H9 (cell line): ENCODE results near the gene PLEKHA4. TPM values are rescaled to one million over a fixed set of nuclear protein-coding genes. Genes with fewer than 3 reads are reported as not detected.

Experiments
- DNase-seq: peaks from one replicate; pipeline ENCODE4 v3.0.0-alpha.2; 2017
- H2AFZ ChIP-seq: one replicate; pipeline ENCODE4 v1.6.1; 2013; ENCODE audit warnings: mild to moderate bottlenecking, low read length, control low read depth, moderate library complexity
- H2AK5ac ChIP-seq: 2 replicates; pipeline ENCODE4 v1.6.1; 2013; ENCODE audit warnings: low read length, control low read depth, mixed read lengths; ENCODE audit not compliant: insufficient read length
- H2BK120ac ChIP-seq: one replicate; pipeline ENCODE4 v1.6.1; 2013; ENCODE audit warnings: low read depth, mild to moderate bottlenecking, low read length, control low read depth, inconsistent platforms; ENCODE audit not compliant: poor library complexity, severe bottlenecking
- H2BK12ac ChIP-seq: 2 replicates; pipeline ENCODE4 v1.6.1; 2013; ENCODE audit warnings: low read length, control low read depth, mixed read lengths, low read depth; ENCODE audit not compliant: insufficient read length
- H2BK15ac ChIP-seq: 2 replicates; pipeline ENCODE4 v1.6.1; 2013; ENCODE audit warnings: low read depth, low read length, control low read depth
- H2BK20ac ChIP-seq: one replicate; pipeline ENCODE4 v1.6.1; 2013; ENCODE audit warnings: low read depth, mild to moderate bottlenecking, low read length, control low read depth, inconsistent platforms; ENCODE audit not compliant: poor library complexity, severe bottlenecking
- H2BK5ac ChIP-seq: 2 replicates; pipeline ENCODE4 v1.6.1; 2013; ENCODE audit warnings: low read length, control low read depth, mixed read lengths; ENCODE audit not compliant: insufficient read length
- H3K14ac ChIP-seq: 2 replicates; pipeline ENCODE4 v1.6.1; 2013; ENCODE audit warnings: low read length, control low read depth; ENCODE audit not compliant: insufficient read depth
- H3K18ac ChIP-seq: 2 replicates; pipeline ENCODE4 v1.6.1; 2013; ENCODE audit warnings: low read depth, mild to moderate bottlenecking, mixed read lengths, low read length, control low read depth; ENCODE audit not compliant: insufficient read length
- H3K23ac ChIP-seq: 2 replicates; pipeline ENCODE4 v1.6.1; 2013; ENCODE audit warnings: low read length, control low read depth, mixed read lengths, low read depth; ENCODE audit not compliant: insufficient read length
- H3K23me2 ChIP-seq: 2 replicates; pipeline ENCODE4 v1.6.1; 2013; ENCODE audit warnings: low read depth, mild to moderate bottlenecking, mixed read lengths, low read length, control low read depth; ENCODE audit not compliant: insufficient read length, poor library complexity, severe bottlenecking
- H3K27ac ChIP-seq: 2 replicates; pipeline ENCODE4 v1.5.1; 2013; ENCODE audit warnings: low read length, control low read depth, mixed read lengths, low read depth; ENCODE audit not compliant: insufficient read length
- H3K27me3 ChIP-seq: 2 replicates; pipeline ENCODE4 v1.6.1; 2013; ENCODE audit warnings: low read length, control low read depth, inconsistent platforms; ENCODE audit not compliant: insufficient read depth
- H3K4ac ChIP-seq: 2 replicates; pipeline ENCODE4 v1.6.1; 2013; ENCODE audit warnings: low read depth, mild to moderate bottlenecking, control low read depth, inconsistent platforms, low read length, moderate library complexity
- H3K4me1 ChIP-seq: 2 replicates; pipeline ENCODE4 v1.6.1; 2013; ENCODE audit warnings: low read length, control low read depth, inconsistent platforms; ENCODE audit not compliant: insufficient read depth
- H3K4me2 ChIP-seq: 2 replicates; pipeline ENCODE4 v1.6.1; 2013; ENCODE audit warnings: low read length, control low read depth, mixed read lengths; ENCODE audit not compliant: insufficient read length, insufficient read depth
- H3K56ac ChIP-seq: 2 replicates; pipeline ENCODE4 v1.6.1; 2013; ENCODE audit warnings: low read depth, mild to moderate bottlenecking, mixed read lengths, low read length, control low read depth; ENCODE audit not compliant: insufficient read length
- H3K79me1 ChIP-seq: 2 replicates; pipeline ENCODE4 v1.6.1; 2013; ENCODE audit warnings: low read depth, mild to moderate bottlenecking, moderate library complexity, low read length, control low read depth, inconsistent platforms; ENCODE audit not compliant: insufficient read depth, poor library complexity, severe bottlenecking
- H3K79me2 ChIP-seq: 2 replicates; pipeline ENCODE4 v1.6.1; 2013; ENCODE audit warnings: low read length, control low read depth, inconsistent platforms; ENCODE audit not compliant: insufficient read depth
- H3K9ac ChIP-seq: 2 replicates; pipeline ENCODE4 v1.6.1; 2013; ENCODE audit warnings: low read length, control low read depth, mixed read lengths; ENCODE audit not compliant: insufficient read length; ENCODE audit errors: extremely low read depth
- H3K9me3 ChIP-seq: one replicate; pipeline ENCODE4 v1.6.1; 2013; ENCODE audit warnings: low read depth, low read length, inconsistent platforms; ENCODE audit not compliant: control insufficient read depth
- H3T11ph ChIP-seq: one replicate; pipeline ENCODE4 v1.6.1; 2013; ENCODE audit warnings: mild to moderate bottlenecking, low read length, control low read depth, inconsistent platforms
- H4K20me1 ChIP-seq: one replicate; pipeline ENCODE4 v1.6.1; 2013; ENCODE audit not compliant: control insufficient read depth, insufficient read length, insufficient read depth
- H4K5ac ChIP-seq: 2 replicates; pipeline ENCODE4 v1.6.1; 2013; ENCODE audit warnings: low read depth, mild to moderate bottlenecking, mixed read lengths, low read length, control low read depth; ENCODE audit not compliant: insufficient read length
- H4K8ac ChIP-seq: replicated peaks from 2 replicates; pipeline ENCODE4 v1.6.1; 2013; ENCODE audit warnings: low read length, control low read depth, mixed read lengths, low read depth; ENCODE audit not compliant: insufficient read length
- H4K91ac ChIP-seq: 2 replicates; pipeline ENCODE4 v1.6.1; 2013; ENCODE audit warnings: low read depth, mild to moderate bottlenecking, moderate library complexity, mixed read lengths, low read length, control low read depth; ENCODE audit not compliant: insufficient read length
- H3K27ac Mint-ChIP-seq, 3 experiments: 2 replicates in 2 of 3; 3 replicates in 1 of 3; pipeline ENCODE4 v1.8.0; 2020 to 2021; ENCODE audit warnings: mixed read lengths in 3 of 3, mild to moderate bottlenecking in 1 of 3, moderate library complexity in 1 of 3
- H3K27me3 Mint-ChIP-seq: 2 replicates; pipeline ENCODE4 v1.8.0; 2021; ENCODE audit warnings: low read depth, mild to moderate bottlenecking, moderate library complexity, mixed read lengths
- H3K36me3 Mint-ChIP-seq, 3 experiments: 2 replicates in 2 of 3; 3 replicates in 1 of 3; pipeline ENCODE4 v1.8.0; 2020 to 2021; ENCODE audit warnings: low read depth in 3 of 3, mixed read lengths in 3 of 3; ENCODE audit not compliant: insufficient read depth in 1 of 3
- H3K4me1 Mint-ChIP-seq, 2 experiments: 2 replicates each; pipeline ENCODE4 v1.8.0; 2020; ENCODE audit warnings: mixed read lengths in 2 of 2
- H3K4me3 Mint-ChIP-seq, 2 experiments: 2 replicates in 1 of 2; 3 replicates in 1 of 2; pipeline ENCODE4 v1.8.0; 2020 to 2021; ENCODE audit warnings: mild to moderate bottlenecking in 2 of 2, mixed read lengths in 2 of 2, moderate library complexity in 1 of 2
- H3K9me3 Mint-ChIP-seq, 2 experiments: 2 replicates in 1 of 2; 3 replicates in 1 of 2; pipeline ENCODE4 v1.8.0; 2020; ENCODE audit warnings: mild to moderate bottlenecking in 2 of 2, mixed read lengths in 2 of 2, moderate library complexity in 1 of 2
- WGBS: extraction: QIAGEN DNeasy Blood & Tissue Kit; methylation state at CpG from one replicate; pipeline ENCODE4 v1.1.7; 2013; ENCODE audit warnings: missing lambda C conversion rate, low lambda C conversion rate, mixed read lengths; ENCODE audit not compliant: insufficient read length; ENCODE audit errors: extremely low coverage; 5-methylcytosine and 5-hydroxymethylcytosine counted together
- total RNA-seq: library from RNA; stranded (reverse); gene quantifications from 2 replicates; pipeline ENCODE4 v1.2.1, GENCODE V29; 2021
- TF ChIP-seq, protein P1 (sequence below): fragments of 200-600 bp; sonication (generic); conservative IDR thresholded peaks from 3 replicates; pipeline ENCODE4 v1.8.0; 2021; ENCODE audit warnings: antibody characterized with exemption, mild to moderate bottlenecking

The PLEKHA4 gene
- total RNA-seq, 1 experiment from 2014 or later: 15.3 TPM

DNA sequence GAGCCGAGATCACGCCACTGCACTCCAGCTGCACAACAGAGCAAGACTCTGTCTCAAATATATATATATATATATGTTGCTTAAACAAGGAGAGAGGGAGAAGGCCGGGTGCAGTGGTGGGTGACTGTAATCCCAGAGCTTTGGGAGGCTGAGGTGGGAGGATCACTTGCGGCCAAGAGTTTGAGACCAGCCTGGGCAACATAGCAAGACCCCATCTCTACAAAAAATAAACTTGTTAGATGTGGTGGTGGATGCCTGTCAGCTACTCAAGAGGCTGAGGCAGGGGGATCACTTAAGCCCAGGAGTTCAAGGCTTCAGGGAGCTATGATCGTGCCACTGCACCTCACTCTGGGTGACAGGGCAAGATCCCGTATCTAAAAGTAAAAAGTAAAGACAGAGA, 26.8 kb downstream of the PLEKHA4 start:
- Histone ChIP-seq H3K14ac (no peak overlapping the region), H3K4me2 (no peak overlapping the region), H3K4me1 (no peaks in the 10 kb centered on the region), H3K79me2 (no peaks in the 10 kb centered on the region), H2AFZ (no peak overlapping the region), H3K23ac (no peak overlapping the region), H3K4ac (no peak overlapping the region), H2BK20ac (no peak overlapping the region), H3K9ac (no peak overlapping the region), H3K23me2 (peaks cover 2% of the 10 kb centered on the region), H3K18ac (no peak overlapping the region), H3K27ac (no peak overlapping the region), H4K8ac (no peak overlapping the region), H3K56ac (no peak overlapping the region), H2AK5ac (no peak overlapping the region), H2BK12ac (no peak overlapping the region), H2BK120ac (no peak overlapping the region), H3K79me1 (no peaks in the 10 kb centered on the region), H3K9me3 (no peaks in the 10 kb centered on the region), H4K20me1 (no peaks in the 10 kb centered on the region), H2BK5ac (no peak overlapping the region), H3T11ph (no peak overlapping the region), H3K27me3 (no peaks in the 10 kb centered on the region), H4K5ac (no peak overlapping the region), H2BK15ac (no peak overlapping the region), H4K91ac (no peak overlapping the region)
- Mint-ChIP-seq H3K4me3 (no peak overlapping the region), H3K36me3 (peaks cover 4 to 20% (median 17%) of the 10 kb centered on the region in 3 experiments; a peak in 6 of 7 replicates), H3K27me3 (no peaks in the 10 kb centered on the region), H3K27ac (no peak overlapping the region), H3K4me1 (peaks cover 12 to 13% of the 10 kb centered on the region in 2 experiments), H3K9me3 (no peaks in the 10 kb centered on the region)
- no CpG with 5 or more reads among the region's 6 CpGs for WGBS
- DNase-seq: no peak
- TF ChIP-seq, protein P1, sequence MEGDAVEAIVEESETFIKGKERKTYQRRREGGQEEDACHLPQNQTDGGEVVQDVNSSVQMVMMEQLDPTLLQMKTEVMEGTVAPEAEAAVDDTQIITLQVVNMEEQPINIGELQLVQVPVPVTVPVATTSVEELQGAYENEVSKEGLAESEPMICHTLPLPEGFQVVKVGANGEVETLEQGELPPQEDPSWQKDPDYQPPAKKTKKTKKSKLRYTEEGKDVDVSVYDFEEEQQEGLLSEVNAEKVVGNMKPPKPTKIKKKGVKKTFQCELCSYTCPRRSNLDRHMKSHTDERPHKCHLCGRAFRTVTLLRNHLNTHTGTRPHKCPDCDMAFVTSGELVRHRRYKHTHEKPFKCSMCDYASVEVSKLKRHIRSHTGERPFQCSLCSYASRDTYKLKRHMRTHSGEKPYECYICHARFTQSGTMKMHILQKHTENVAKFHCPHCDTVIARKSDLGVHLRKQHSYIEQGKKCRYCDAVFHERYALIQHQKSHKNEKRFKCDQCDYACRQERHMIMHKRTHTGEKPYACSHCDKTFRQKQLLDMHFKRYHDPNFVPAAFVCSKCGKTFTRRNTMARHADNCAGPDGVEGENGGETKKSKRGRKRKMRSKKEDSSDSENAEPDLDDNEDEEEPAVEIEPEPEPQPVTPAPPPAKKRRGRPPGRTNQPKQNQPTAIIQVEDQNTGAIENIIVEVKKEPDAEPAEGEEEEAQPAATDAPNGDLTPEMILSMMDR: no peak
